H9 (cell line): ENCODE measurements around the gene RHBDD1. TPM values are rescaled to one million over a fixed set of nuclear protein-coding genes. Genes with fewer than 3 reads are reported as not detected.

Experiments
- DNase-seq: peaks from one replicate; pipeline ENCODE4 v3.0.0-alpha.2; 2017
- H2AFZ ChIP-seq: one replicate; pipeline ENCODE4 v1.6.1; 2013; ENCODE audit warnings: mild to moderate bottlenecking, low read length, control low read depth, moderate library complexity
- H2AK5ac ChIP-seq: 2 replicates; pipeline ENCODE4 v1.6.1; 2013; ENCODE audit warnings: low read length, control low read depth, mixed read lengths; ENCODE audit not compliant: insufficient read length
- H2BK120ac ChIP-seq: one replicate; pipeline ENCODE4 v1.6.1; 2013; ENCODE audit warnings: low read depth, mild to moderate bottlenecking, low read length, control low read depth, inconsistent platforms; ENCODE audit not compliant: poor library complexity, severe bottlenecking
- H2BK12ac ChIP-seq: 2 replicates; pipeline ENCODE4 v1.6.1; 2013; ENCODE audit warnings: low read length, control low read depth, mixed read lengths, low read depth; ENCODE audit not compliant: insufficient read length
- H2BK15ac ChIP-seq: 2 replicates; pipeline ENCODE4 v1.6.1; 2013; ENCODE audit warnings: low read depth, low read length, control low read depth
- H2BK20ac ChIP-seq: one replicate; pipeline ENCODE4 v1.6.1; 2013; ENCODE audit warnings: low read depth, mild to moderate bottlenecking, low read length, control low read depth, inconsistent platforms; ENCODE audit not compliant: poor library complexity, severe bottlenecking
- H2BK5ac ChIP-seq: 2 replicates; pipeline ENCODE4 v1.6.1; 2013; ENCODE audit warnings: low read length, control low read depth, mixed read lengths; ENCODE audit not compliant: insufficient read length
- H3K14ac ChIP-seq: 2 replicates; pipeline ENCODE4 v1.6.1; 2013; ENCODE audit warnings: low read length, control low read depth; ENCODE audit not compliant: insufficient read depth
- H3K18ac ChIP-seq: 2 replicates; pipeline ENCODE4 v1.6.1; 2013; ENCODE audit warnings: low read depth, mild to moderate bottlenecking, mixed read lengths, low read length, control low read depth; ENCODE audit not compliant: insufficient read length
- H3K23ac ChIP-seq: 2 replicates; pipeline ENCODE4 v1.6.1; 2013; ENCODE audit warnings: low read length, control low read depth, mixed read lengths, low read depth; ENCODE audit not compliant: insufficient read length
- H3K23me2 ChIP-seq: 2 replicates; pipeline ENCODE4 v1.6.1; 2013; ENCODE audit warnings: low read depth, mild to moderate bottlenecking, mixed read lengths, low read length, control low read depth; ENCODE audit not compliant: insufficient read length, poor library complexity, severe bottlenecking
- H3K27ac ChIP-seq: 2 replicates; pipeline ENCODE4 v1.5.1; 2013; ENCODE audit warnings: low read length, control low read depth, mixed read lengths, low read depth; ENCODE audit not compliant: insufficient read length
- H3K27me3 ChIP-seq: 2 replicates; pipeline ENCODE4 v1.6.1; 2013; ENCODE audit warnings: low read length, control low read depth, inconsistent platforms; ENCODE audit not compliant: insufficient read depth
- H3K4ac ChIP-seq: 2 replicates; pipeline ENCODE4 v1.6.1; 2013; ENCODE audit warnings: low read depth, mild to moderate bottlenecking, control low read depth, inconsistent platforms, low read length, moderate library complexity
- H3K4me1 ChIP-seq: 2 replicates; pipeline ENCODE4 v1.6.1; 2013; ENCODE audit warnings: low read length, control low read depth, inconsistent platforms; ENCODE audit not compliant: insufficient read depth
- H3K4me2 ChIP-seq: 2 replicates; pipeline ENCODE4 v1.6.1; 2013; ENCODE audit warnings: low read length, control low read depth, mixed read lengths; ENCODE audit not compliant: insufficient read length, insufficient read depth
- H3K56ac ChIP-seq: 2 replicates; pipeline ENCODE4 v1.6.1; 2013; ENCODE audit warnings: low read depth, mild to moderate bottlenecking, mixed read lengths, low read length, control low read depth; ENCODE audit not compliant: insufficient read length
- H3K79me1 ChIP-seq: 2 replicates; pipeline ENCODE4 v1.6.1; 2013; ENCODE audit warnings: low read depth, mild to moderate bottlenecking, moderate library complexity, low read length, control low read depth, inconsistent platforms; ENCODE audit not compliant: insufficient read depth, poor library complexity, severe bottlenecking
- H3K79me2 ChIP-seq: 2 replicates; pipeline ENCODE4 v1.6.1; 2013; ENCODE audit warnings: low read length, control low read depth, inconsistent platforms; ENCODE audit not compliant: insufficient read depth
- H3K9ac ChIP-seq: 2 replicates; pipeline ENCODE4 v1.6.1; 2013; ENCODE audit warnings: low read length, control low read depth, mixed read lengths; ENCODE audit not compliant: insufficient read length; ENCODE audit errors: extremely low read depth
- H3K9me3 ChIP-seq: one replicate; pipeline ENCODE4 v1.6.1; 2013; ENCODE audit warnings: low read depth, low read length, inconsistent platforms; ENCODE audit not compliant: control insufficient read depth
- H3T11ph ChIP-seq: one replicate; pipeline ENCODE4 v1.6.1; 2013; ENCODE audit warnings: mild to moderate bottlenecking, low read length, control low read depth, inconsistent platforms
- H4K20me1 ChIP-seq: one replicate; pipeline ENCODE4 v1.6.1; 2013; ENCODE audit not compliant: control insufficient read depth, insufficient read length, insufficient read depth
- H4K5ac ChIP-seq: 2 replicates; pipeline ENCODE4 v1.6.1; 2013; ENCODE audit warnings: low read depth, mild to moderate bottlenecking, mixed read lengths, low read length, control low read depth; ENCODE audit not compliant: insufficient read length
- H4K8ac ChIP-seq: replicated peaks from 2 replicates; pipeline ENCODE4 v1.6.1; 2013; ENCODE audit warnings: low read length, control low read depth, mixed read lengths, low read depth; ENCODE audit not compliant: insufficient read length
- H4K91ac ChIP-seq: 2 replicates; pipeline ENCODE4 v1.6.1; 2013; ENCODE audit warnings: low read depth, mild to moderate bottlenecking, moderate library complexity, mixed read lengths, low read length, control low read depth; ENCODE audit not compliant: insufficient read length
- H3K27ac Mint-ChIP-seq, 3 experiments: 2 replicates in 2 of 3; 3 replicates in 1 of 3; pipeline ENCODE4 v1.8.0; 2020 to 2021; ENCODE audit warnings: mixed read lengths in 3 of 3, mild to moderate bottlenecking in 1 of 3, moderate library complexity in 1 of 3
- H3K27me3 Mint-ChIP-seq: 2 replicates; pipeline ENCODE4 v1.8.0; 2021; ENCODE audit warnings: low read depth, mild to moderate bottlenecking, moderate library complexity, mixed read lengths
- H3K36me3 Mint-ChIP-seq, 3 experiments: 2 replicates in 2 of 3; 3 replicates in 1 of 3; pipeline ENCODE4 v1.8.0; 2020 to 2021; ENCODE audit warnings: low read depth in 3 of 3, mixed read lengths in 3 of 3; ENCODE audit not compliant: insufficient read depth in 1 of 3
- H3K4me1 Mint-ChIP-seq, 2 experiments: 2 replicates each; pipeline ENCODE4 v1.8.0; 2020; ENCODE audit warnings: mixed read lengths in 2 of 2
- H3K4me3 Mint-ChIP-seq, 2 experiments: 2 replicates in 1 of 2; 3 replicates in 1 of 2; pipeline ENCODE4 v1.8.0; 2020 to 2021; ENCODE audit warnings: mild to moderate bottlenecking in 2 of 2, mixed read lengths in 2 of 2, moderate library complexity in 1 of 2
- H3K9me3 Mint-ChIP-seq, 2 experiments: 2 replicates in 1 of 2; 3 replicates in 1 of 2; pipeline ENCODE4 v1.8.0; 2020; ENCODE audit warnings: mild to moderate bottlenecking in 2 of 2, mixed read lengths in 2 of 2, moderate library complexity in 1 of 2
- CTCF ChIP-seq: fragments of 200-600 bp; sonication (generic); conservative IDR thresholded peaks from 3 replicates; pipeline ENCODE4 v1.8.0; 2021; ENCODE audit warnings: antibody characterized with exemption, mild to moderate bottlenecking
- WGBS: extraction: QIAGEN DNeasy Blood & Tissue Kit; methylation state at CpG from one replicate; pipeline ENCODE4 v1.1.7; 2013; ENCODE audit warnings: missing lambda C conversion rate, low lambda C conversion rate, mixed read lengths; ENCODE audit not compliant: insufficient read length; ENCODE audit errors: extremely low coverage; 5-methylcytosine and 5-hydroxymethylcytosine counted together
- total RNA-seq: library from RNA; stranded (reverse); gene quantifications from 2 replicates; pipeline ENCODE4 v1.2.1, GENCODE V29; 2021

RHBDD1 gene
- total RNA-seq, 1 experiment from 2014 or later: 24.9 TPM

- H2AK5ac ChIP-seq: no peak overlapping the region
- H3K79me2 ChIP-seq: no peaks in the 10 kb centered on the region
- no peak overlapping the region for H3K9ac ChIP-seq
- H3K4ac ChIP-seq: no peak overlapping the region
- H3K4me1 ChIP-seq: no peaks in the 10 kb centered on the region
- no peak overlapping the region for H2BK15ac ChIP-seq
- H3T11ph ChIP-seq: no peak overlapping the region
- no peak overlapping the region for H4K91ac ChIP-seq
- no peak overlapping the region for H4K8ac ChIP-seq
- no peaks in the 10 kb centered on the region for H3K23me2 ChIP-seq
- Mint-ChIP-seq H3K27ac (no peak overlapping the region; a peak in 1 of 7 replicates), H3K9me3 (no peaks in the 10 kb centered on the region), H3K36me3 (peaks cover 1 to 3% (median 2%) of the 10 kb centered on the region in 3 experiments; a peak in 5 of 7 replicates), H3K4me3 (no peak overlapping the region), H3K4me1 (no peaks in the 10 kb centered on the region), H3K27me3 (no peaks in the 10 kb centered on the region)
- H3K79me1 ChIP-seq: no peaks in the 10 kb centered on the region
- no peak overlapping the region for H4K5ac ChIP-seq
- no peak overlapping the region for H2AFZ ChIP-seq
- H2BK12ac ChIP-seq: no peak overlapping the region
- no peaks in the 10 kb centered on the region for H4K20me1 ChIP-seq
- H3K14ac ChIP-seq: no peak overlapping the region
- H3K23ac ChIP-seq: no peak overlapping the region
- H3K18ac ChIP-seq: no peak overlapping the region
- H3K27me3 ChIP-seq: no peaks in the 10 kb centered on the region
- no peak overlapping the region for H3K4me2 ChIP-seq
- DNase-seq: no peak
- H2BK120ac ChIP-seq: no peak overlapping the region
- H3K9me3 ChIP-seq: no peaks in the 10 kb centered on the region
- no peak for TF ChIP-seq CTCF
- no peak overlapping the region for H3K56ac ChIP-seq
- H2BK20ac ChIP-seq: no peak overlapping the region
- no peak overlapping the region for H3K27ac ChIP-seq
- WGBS: no CpG with 5 or more reads among the region's 6 CpGs
- no peak overlapping the region for H2BK5ac ChIP-seq
These were observed 66.5 kb downstream of the RHBDD1 start for GRCh38 chr2:226902041-226902966.
